WTC11 (cell line): ENCODE data around the gene KRTAP6-2.

Experiments used
- ATF1 ChIP-seq: sonication (generic); formaldehyde crosslinking; IDR thresholded peaks from 2 replicates; pipeline ENCODE4 v1.8.1; 2023; ENCODE audit warnings: mild to moderate bottlenecking, moderate library complexity, missing genetic modification reagents
- EMX1 ChIP-seq: fragments of 250-450 bp; sonication (Bioruptor Pico); IDR thresholded peaks from 2 replicates; pipeline ENCODE4 v1.8.0; 2021; ENCODE audit warnings: mild to moderate bottlenecking
- ESRRA ChIP-seq: sonication (generic); formaldehyde crosslinking; IDR thresholded peaks from 2 replicates; pipeline ENCODE4 v1.8.1; 2022; ENCODE audit warnings: mild to moderate bottlenecking, missing genetic modification reagents, borderline replicate concordance
- JAZF1 ChIP-seq: fragments of 250-450 bp; sonication (Bioruptor Pico); IDR thresholded peaks from 2 replicates; pipeline ENCODE4 v1.9.0; 2021; ENCODE audit warnings: moderate library complexity, mild to moderate bottlenecking, inconsistent platforms
- MAX ChIP-seq: sonication (generic); formaldehyde crosslinking; IDR thresholded peaks from 2 replicates; pipeline ENCODE4 v1.8.0; 2022; ENCODE audit warnings: mild to moderate bottlenecking, missing genetic modification reagents
- PREB ChIP-seq: sonication (generic); formaldehyde crosslinking; IDR thresholded peaks from 2 replicates; pipeline ENCODE4 v1.8.1; 2022; ENCODE audit warnings: mild to moderate bottlenecking, missing genetic modification reagents, moderate library complexity, borderline replicate concordance
- TEAD4 ChIP-seq: sonication (generic); formaldehyde crosslinking; IDR thresholded peaks from 2 replicates; pipeline ENCODE4 v1.8.0; 2022; ENCODE audit warnings: mild to moderate bottlenecking, missing genetic modification reagents
- ZNF263 ChIP-seq: sonication (generic); formaldehyde crosslinking; IDR thresholded peaks from 2 replicates; pipeline ENCODE4 v1.8.1; 2022; ENCODE audit warnings: low read depth, mild to moderate bottlenecking, moderate library complexity, missing genetic modification reagents
- TF ChIP-seq, protein P1 (sequence below): fragments of 200-600 bp; IDR thresholded peaks from 2 replicates; pipeline ENCODE4 v1.8.0; 2022; ENCODE audit warnings: antibody characterized with exemption

GRCh38 chr21:30592140-30592539, 6.6 kb downstream of the KRTAP6-2 start, which contains the start of gene KRTAP6-3:
- TF ChIP-seq, protein P1, sequence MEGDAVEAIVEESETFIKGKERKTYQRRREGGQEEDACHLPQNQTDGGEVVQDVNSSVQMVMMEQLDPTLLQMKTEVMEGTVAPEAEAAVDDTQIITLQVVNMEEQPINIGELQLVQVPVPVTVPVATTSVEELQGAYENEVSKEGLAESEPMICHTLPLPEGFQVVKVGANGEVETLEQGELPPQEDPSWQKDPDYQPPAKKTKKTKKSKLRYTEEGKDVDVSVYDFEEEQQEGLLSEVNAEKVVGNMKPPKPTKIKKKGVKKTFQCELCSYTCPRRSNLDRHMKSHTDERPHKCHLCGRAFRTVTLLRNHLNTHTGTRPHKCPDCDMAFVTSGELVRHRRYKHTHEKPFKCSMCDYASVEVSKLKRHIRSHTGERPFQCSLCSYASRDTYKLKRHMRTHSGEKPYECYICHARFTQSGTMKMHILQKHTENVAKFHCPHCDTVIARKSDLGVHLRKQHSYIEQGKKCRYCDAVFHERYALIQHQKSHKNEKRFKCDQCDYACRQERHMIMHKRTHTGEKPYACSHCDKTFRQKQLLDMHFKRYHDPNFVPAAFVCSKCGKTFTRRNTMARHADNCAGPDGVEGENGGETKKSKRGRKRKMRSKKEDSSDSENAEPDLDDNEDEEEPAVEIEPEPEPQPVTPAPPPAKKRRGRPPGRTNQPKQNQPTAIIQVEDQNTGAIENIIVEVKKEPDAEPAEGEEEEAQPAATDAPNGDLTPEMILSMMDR = no peak
- TF ChIP-seq TEAD4 (CRISPR knock-in tag) = no peak
- no peak for TF ChIP-seq ATF1 (CRISPR knock-in tag)
- no peak for TF ChIP-seq ESRRA (CRISPR knock-in tag)
- no peak for TF ChIP-seq JAZF1 (CRISPR knock-in tag)
- TF ChIP-seq MAX (CRISPR knock-in tag) = no peak
- no peak for TF ChIP-seq PREB (CRISPR knock-in tag)
- TF ChIP-seq EMX1 (CRISPR knock-in tag) = no peak
- no peak for TF ChIP-seq ZNF263 (CRISPR knock-in tag)
